Measurements from ENCODE around the gene PAX3.

Gene PAX3

GRCh38 chr2:222336442-222336841 lies 37.6 kb upstream of the PAX3 start:
- TF ChIP-seq FOXM1 (IDR thresholded peaks at IDR 0.05; ENCODE audit: borderline replicate concordance, low read depth) (no peak), RAD21 (IDR thresholded peaks at IDR 0.05; ENCODE audit: low read depth) (peak; percentile 6; the same call in 1 of the 2 replicates)

- TF ChIP-seq RAD21 (IDR thresholded peaks at IDR 0.05; ENCODE audit: low read depth) (no peak), EGR1 (IDR thresholded peaks at IDR 0.05) (no peak), CREB1 (IDR thresholded peaks at IDR 0.05; ENCODE audit: low read depth) (no peak), NFIC (IDR thresholded peaks at IDR 0.05) (no peak), TCF12 (IDR thresholded peaks at IDR 0.05; ENCODE audit: low read depth) (no peak), MAX (IDR thresholded peaks at IDR 0.05) (no peak), YY1 (IDR thresholded peaks at IDR 0.05; ENCODE audit: low read depth) (no peak), TAF1 (IDR thresholded peaks at IDR 0.05; ENCODE audit: low read depth) (no peak), CEBPB (IDR thresholded peaks at IDR 0.05) (no peak), ZBTB7A (IDR thresholded peaks at IDR 0.05; ENCODE audit: low read depth) (no peak), EP300 (IDR thresholded peaks at IDR 0.05; ENCODE audit: borderline replicate concordance) (no peak)
- TF ChIP-seq, protein P1, sequence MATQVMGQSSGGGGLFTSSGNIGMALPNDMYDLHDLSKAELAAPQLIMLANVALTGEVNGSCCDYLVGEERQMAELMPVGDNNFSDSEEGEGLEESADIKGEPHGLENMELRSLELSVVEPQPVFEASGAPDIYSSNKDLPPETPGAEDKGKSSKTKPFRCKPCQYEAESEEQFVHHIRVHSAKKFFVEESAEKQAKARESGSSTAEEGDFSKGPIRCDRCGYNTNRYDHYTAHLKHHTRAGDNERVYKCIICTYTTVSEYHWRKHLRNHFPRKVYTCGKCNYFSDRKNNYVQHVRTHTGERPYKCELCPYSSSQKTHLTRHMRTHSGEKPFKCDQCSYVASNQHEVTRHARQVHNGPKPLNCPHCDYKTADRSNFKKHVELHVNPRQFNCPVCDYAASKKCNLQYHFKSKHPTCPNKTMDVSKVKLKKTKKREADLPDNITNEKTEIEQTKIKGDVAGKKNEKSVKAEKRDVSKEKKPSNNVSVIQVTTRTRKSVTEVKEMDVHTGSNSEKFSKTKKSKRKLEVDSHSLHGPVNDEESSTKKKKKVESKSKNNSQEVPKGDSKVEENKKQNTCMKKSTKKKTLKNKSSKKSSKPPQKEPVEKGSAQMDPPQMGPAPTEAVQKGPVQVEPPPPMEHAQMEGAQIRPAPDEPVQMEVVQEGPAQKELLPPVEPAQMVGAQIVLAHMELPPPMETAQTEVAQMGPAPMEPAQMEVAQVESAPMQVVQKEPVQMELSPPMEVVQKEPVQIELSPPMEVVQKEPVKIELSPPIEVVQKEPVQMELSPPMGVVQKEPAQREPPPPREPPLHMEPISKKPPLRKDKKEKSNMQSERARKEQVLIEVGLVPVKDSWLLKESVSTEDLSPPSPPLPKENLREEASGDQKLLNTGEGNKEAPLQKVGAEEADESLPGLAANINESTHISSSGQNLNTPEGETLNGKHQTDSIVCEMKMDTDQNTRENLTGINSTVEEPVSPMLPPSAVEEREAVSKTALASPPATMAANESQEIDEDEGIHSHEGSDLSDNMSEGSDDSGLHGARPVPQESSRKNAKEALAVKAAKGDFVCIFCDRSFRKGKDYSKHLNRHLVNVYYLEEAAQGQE (IDR thresholded peaks at IDR 0.05; ENCODE audit: low read depth): no peak
- TF ChIP-seq, protein P2, sequence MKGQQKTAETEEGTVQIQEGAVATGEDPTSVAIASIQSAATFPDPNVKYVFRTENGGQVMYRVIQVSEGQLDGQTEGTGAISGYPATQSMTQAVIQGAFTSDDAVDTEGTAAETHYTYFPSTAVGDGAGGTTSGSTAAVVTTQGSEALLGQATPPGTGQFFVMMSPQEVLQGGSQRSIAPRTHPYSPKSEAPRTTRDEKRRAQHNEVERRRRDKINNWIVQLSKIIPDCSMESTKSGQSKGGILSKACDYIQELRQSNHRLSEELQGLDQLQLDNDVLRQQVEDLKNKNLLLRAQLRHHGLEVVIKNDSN (IDR thresholded peaks at IDR 0.05): no peak
Observed at GRCh38 chr2:222334914-222335313, 36.1 kb upstream of the PAX3 start.

- TF ChIP-seq MAX (IDR thresholded peaks at IDR 0.05) (no peak), TAF1 (IDR thresholded peaks at IDR 0.05; ENCODE audit: low read depth) (no peak), EP300 (IDR thresholded peaks at IDR 0.05; ENCODE audit: borderline replicate concordance) (no peak)
Observed at GRCh38 chr2:222333397-222333796, 34.6 kb upstream of the PAX3 start.

- no peak for TF ChIP-seq YY1 (IDR thresholded peaks at IDR 0.05; ENCODE audit: low read depth)
- TF ChIP-seq CREB1 (IDR thresholded peaks at IDR 0.05; ENCODE audit: low read depth): no peak
- no peak for TF ChIP-seq ZBTB7A (IDR thresholded peaks at IDR 0.05; ENCODE audit: low read depth)
Observed at GRCh38 chr2:222332116-222332515, 33.3 kb upstream of the PAX3 start.

DNA sequence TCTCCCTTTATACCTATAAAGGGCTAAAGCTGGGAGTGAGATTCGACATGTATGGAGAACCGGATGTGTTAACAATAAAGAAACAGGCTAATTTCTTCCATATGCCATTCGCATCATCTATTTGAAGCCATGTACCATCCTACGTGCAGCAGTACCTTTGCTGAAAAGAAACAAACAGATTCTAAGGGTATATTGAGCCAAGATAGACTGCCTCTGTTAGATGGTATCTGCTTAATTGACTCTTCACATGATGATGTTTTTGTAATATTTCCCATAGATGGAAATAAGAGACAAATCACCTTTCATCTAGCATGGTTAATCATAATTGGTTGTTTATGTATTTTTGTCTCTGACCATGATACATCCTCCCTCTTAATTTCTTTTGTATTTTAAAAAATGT lies 32.1 kb upstream of the PAX3 start:
- TF ChIP-seq MAX (IDR thresholded peaks at IDR 0.05) (no peak), ZBTB7A (IDR thresholded peaks at IDR 0.05; ENCODE audit: low read depth) (no peak), TCF12 (IDR thresholded peaks at IDR 0.05; ENCODE audit: low read depth) (no peak), EP300 (IDR thresholded peaks at IDR 0.05; ENCODE audit: borderline replicate concordance) (no peak), RAD21 (IDR thresholded peaks at IDR 0.05; ENCODE audit: low read depth) (no peak), NFIC (IDR thresholded peaks at IDR 0.05) (no peak), EGR1 (IDR thresholded peaks at IDR 0.05) (no peak)
- TF ChIP-seq, protein P1 (IDR thresholded peaks at IDR 0.05; ENCODE audit: low read depth): no peak

- TF ChIP-seq NFIC (IDR thresholded peaks at IDR 0.05): no peak
- no peak for TF ChIP-seq YY1 (IDR thresholded peaks at IDR 0.05; ENCODE audit: low read depth)
- no peak for TF ChIP-seq CEBPB (IDR thresholded peaks at IDR 0.05)
Observed at GRCh38 chr2:222322236-222322635, 23.4 kb upstream of the PAX3 start.

DNA sequence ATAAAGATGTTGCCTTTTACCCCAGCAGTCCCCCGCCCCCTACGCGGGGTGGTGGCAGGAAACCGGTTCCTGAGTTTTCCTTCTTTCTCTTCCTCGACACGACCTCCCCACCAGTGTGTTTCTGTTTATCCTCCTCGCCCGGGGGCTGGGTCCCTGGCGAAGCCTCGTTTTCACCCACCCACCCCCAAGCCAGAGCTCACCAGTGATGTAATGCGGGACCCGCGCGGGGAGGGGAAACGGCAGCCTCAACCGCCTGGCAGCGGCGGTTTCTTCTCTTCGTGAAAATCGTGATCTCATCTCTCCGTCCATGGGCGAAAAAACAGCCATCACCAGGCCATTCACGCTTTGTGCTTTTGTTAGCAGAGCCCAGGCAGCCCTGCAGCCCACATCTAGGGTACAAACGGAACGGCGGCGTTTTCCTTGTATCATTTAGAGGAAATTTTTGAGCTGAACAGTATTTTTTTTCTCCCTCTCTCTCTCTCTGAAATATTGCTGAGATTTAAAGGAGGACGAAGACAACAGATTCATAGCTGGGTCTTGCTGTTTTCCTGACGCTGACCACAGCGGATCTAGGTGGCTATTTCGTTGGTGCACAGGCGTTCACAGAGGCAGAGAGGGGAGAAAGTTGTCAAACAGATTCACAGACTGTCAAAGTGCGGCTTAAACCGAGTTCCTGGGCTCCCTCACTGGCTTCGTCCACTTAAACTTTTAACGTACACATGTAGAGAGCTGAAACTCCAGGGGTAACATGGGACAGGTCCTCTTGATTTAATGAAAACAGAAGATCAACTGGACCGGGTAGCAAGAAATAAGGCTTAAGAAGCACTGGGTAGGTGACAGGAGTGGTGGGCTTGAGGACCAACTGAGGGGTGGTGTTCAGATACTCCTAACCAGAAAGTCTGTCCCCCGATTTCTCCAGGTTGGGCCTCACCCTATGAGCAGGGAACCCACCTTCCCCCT lies 21.9 kb upstream of the PAX3 start:
- no peak for TF ChIP-seq TAF1 (IDR thresholded peaks at IDR 0.05; ENCODE audit: low read depth)
- TF ChIP-seq EGR1 (IDR thresholded peaks at IDR 0.05): no peak
- TF ChIP-seq MAX (IDR thresholded peaks at IDR 0.05): no peak
- no peak for TF ChIP-seq FOXM1 (IDR thresholded peaks at IDR 0.05; ENCODE audit: borderline replicate concordance, low read depth)
- TF ChIP-seq RAD21 (IDR thresholded peaks at IDR 0.05; ENCODE audit: low read depth): no peak
- TF ChIP-seq, protein P2 (IDR thresholded peaks at IDR 0.05): no peak
- TF ChIP-seq EP300 (IDR thresholded peaks at IDR 0.05; ENCODE audit: borderline replicate concordance): no peak
- no peak for TF ChIP-seq CEBPB (IDR thresholded peaks at IDR 0.05)
- no peak for TF ChIP-seq TEAD4 (IDR thresholded peaks at IDR 0.05)
- no peak for TF ChIP-seq YY1 (IDR thresholded peaks at IDR 0.05; ENCODE audit: low read depth)
- TF ChIP-seq, protein P1 (IDR thresholded peaks at IDR 0.05; ENCODE audit: low read depth): no peak
- no peak for TF ChIP-seq NFIC (IDR thresholded peaks at IDR 0.05)
- no peak for TF ChIP-seq ZBTB7A (IDR thresholded peaks at IDR 0.05; ENCODE audit: low read depth)
- no peak for TF ChIP-seq CREB1 (IDR thresholded peaks at IDR 0.05; ENCODE audit: low read depth)
- no peak for TF ChIP-seq TCF12 (IDR thresholded peaks at IDR 0.05; ENCODE audit: low read depth)
